ENCODE measurements around the gene SLAMF6.

DNA sequence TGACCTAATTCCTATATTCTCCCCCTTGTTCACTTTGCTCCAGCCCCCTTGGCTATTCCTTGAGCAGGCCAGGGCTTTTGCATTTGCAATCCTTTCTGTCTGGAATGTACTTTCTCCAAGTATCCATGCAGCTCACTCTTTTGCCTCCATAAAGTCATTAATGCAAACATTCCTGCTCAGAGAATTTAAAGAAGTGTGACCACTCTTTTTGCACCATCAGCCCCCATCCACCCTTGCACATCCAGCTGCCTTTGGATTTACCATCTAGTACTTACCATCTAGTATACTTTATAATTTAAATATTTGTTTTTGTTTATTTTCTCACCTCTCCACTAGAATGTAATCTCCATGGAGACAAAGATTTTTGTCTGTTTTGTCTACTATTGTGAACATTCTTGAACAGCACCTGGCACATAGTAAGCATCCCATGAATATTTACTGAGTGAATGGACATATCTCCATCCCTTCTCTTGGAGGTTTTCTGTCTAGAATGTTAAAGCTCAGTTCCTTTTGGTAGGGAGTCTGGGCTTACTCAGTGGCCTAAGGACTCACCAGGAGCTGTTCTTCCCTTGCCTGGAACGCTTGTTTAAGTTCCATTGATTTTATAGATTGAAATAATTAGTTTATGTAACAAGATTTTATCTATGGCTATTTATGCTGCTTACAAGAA, 22.6 kb downstream of the SLAMF6 start:
- TF ChIP-seq MAZ (IDR thresholded peaks at IDR 0.05; ENCODE audit: borderline replicate concordance, low read depth, low read length) (no peak), HEYL (CRISPR knock-in tag; IDR thresholded peaks at IDR 0.05) (no peak), ELK1 (IDR thresholded peaks at IDR 0.05; ENCODE audit: low read depth, low read length) (no peak), CHD4 (IDR thresholded peaks at IDR 0.05; ENCODE audit: borderline replicate concordance) (no peak)
- TF ChIP-seq, protein P1, sequence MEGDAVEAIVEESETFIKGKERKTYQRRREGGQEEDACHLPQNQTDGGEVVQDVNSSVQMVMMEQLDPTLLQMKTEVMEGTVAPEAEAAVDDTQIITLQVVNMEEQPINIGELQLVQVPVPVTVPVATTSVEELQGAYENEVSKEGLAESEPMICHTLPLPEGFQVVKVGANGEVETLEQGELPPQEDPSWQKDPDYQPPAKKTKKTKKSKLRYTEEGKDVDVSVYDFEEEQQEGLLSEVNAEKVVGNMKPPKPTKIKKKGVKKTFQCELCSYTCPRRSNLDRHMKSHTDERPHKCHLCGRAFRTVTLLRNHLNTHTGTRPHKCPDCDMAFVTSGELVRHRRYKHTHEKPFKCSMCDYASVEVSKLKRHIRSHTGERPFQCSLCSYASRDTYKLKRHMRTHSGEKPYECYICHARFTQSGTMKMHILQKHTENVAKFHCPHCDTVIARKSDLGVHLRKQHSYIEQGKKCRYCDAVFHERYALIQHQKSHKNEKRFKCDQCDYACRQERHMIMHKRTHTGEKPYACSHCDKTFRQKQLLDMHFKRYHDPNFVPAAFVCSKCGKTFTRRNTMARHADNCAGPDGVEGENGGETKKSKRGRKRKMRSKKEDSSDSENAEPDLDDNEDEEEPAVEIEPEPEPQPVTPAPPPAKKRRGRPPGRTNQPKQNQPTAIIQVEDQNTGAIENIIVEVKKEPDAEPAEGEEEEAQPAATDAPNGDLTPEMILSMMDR (IDR thresholded peaks at IDR 0.05), result no peak

Measured in A549 (cell line).